GM12801 (cell line): ENCODE measurements around the gene CD79B.

Experiments used
- CTCF ChIP-seq: IDR thresholded peaks from one replicate; pipeline ENCODE4 v1.5.1; 2011; ENCODE audit warnings: control low read depth; ENCODE audit not compliant: insufficient read length; ENCODE audit errors: extremely low read depth

The CD79B gene

GRCh38 chr17:63881935-63882601, 50.1 kb downstream of the CD79B start, which contains the start of gene GH2:
GH2 (minus strand) TSS chr17:63881944; CDS start chr17:63881801, 143 bp downstream.
- no peak for TF ChIP-seq CTCF

GRCh38 chr17:63880706-63881105, 51.4 kb downstream of the CD79B start:
- TF ChIP-seq CTCF: no peak
